Mesothelial cell of epicardium (in vitro differentiated cells): Measurements from ENCODE around the gene MYLK3. TPM values are rescaled to one million over a fixed set of nuclear protein-coding genes. Genes with fewer than 3 reads are reported as not detected.

ENCODE experiments used
- DNase-seq, 2 experiments: peaks; one replicate each; pipeline ENCODE4 v3.0.0; 2021; ENCODE audit warnings: low spot score in 2 of 2; ENCODE audit not compliant: unreplicated experiment in 2 of 2
- H3K27ac Mint-ChIP-seq: 2 replicates; pipeline ENCODE4 v1.8.0; 2021; ENCODE audit warnings: mixed read lengths
- H3K27me3 Mint-ChIP-seq: 2 replicates; pipeline ENCODE4 v1.8.0; 2021; ENCODE audit warnings: low read depth, mixed read lengths
- H3K36me3 Mint-ChIP-seq: 2 replicates; pipeline ENCODE4 v1.8.0; 2021; ENCODE audit warnings: mixed read lengths
- H3K4me1 Mint-ChIP-seq: 2 replicates; pipeline ENCODE4 v1.8.0; 2021; ENCODE audit warnings: mixed read lengths
- H3K4me3 Mint-ChIP-seq: 2 replicates; pipeline ENCODE4 v1.8.0; 2021; ENCODE audit warnings: mild to moderate bottlenecking, moderate library complexity, mixed read lengths
- H3K9me3 Mint-ChIP-seq: 2 replicates; pipeline ENCODE4 v1.8.0; 2021; ENCODE audit warnings: mixed read lengths
- total RNA-seq: library from RNA; stranded (reverse); gene quantifications from 3 replicates; pipeline ENCODE4 v1.2.1, GENCODE V29; 2021
- TF ChIP-seq, protein P1 (sequence below): fragments of 200-600 bp; sonication (generic); IDR thresholded peaks from one replicate; pipeline ENCODE4 v1.5.0; 2021; ENCODE audit warnings: antibody characterized with exemption; ENCODE audit not compliant: unreplicated experiment

MYLK3 gene
- total RNA-seq, 1 donor from 2014 or later: 1.7 TPM

DNA sequence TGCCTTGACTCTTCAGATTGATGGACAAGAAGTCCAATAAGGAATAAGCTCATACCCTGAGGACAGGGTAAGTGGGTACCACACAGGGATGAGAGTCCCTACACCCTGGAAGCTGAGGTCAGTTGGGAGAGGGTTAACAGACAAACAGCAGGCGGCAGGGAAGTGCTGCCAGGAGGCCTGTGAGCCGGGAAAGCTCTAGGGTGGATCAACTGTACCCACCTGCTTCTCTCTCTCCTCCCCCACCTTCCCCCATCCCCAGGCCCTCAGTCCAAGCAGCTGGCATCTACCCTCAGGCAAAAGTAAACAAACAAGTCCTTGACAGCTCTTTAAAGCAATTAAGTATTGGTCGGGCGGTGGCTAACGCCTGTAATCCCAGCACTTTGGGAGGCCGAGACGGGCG, 20.7 kb upstream of the MYLK3 start:
- Mint-ChIP-seq H3K27ac (no peak overlapping the region), H3K27me3 (no peaks in the 10 kb centered on the region), H3K36me3 (no peaks in the 10 kb centered on the region), H3K9me3 (no peaks in the 10 kb centered on the region), H3K4me1 (peaks cover 4% of the 10 kb centered on the region), H3K4me3 (no peak overlapping the region)
- TF ChIP-seq, protein P1, sequence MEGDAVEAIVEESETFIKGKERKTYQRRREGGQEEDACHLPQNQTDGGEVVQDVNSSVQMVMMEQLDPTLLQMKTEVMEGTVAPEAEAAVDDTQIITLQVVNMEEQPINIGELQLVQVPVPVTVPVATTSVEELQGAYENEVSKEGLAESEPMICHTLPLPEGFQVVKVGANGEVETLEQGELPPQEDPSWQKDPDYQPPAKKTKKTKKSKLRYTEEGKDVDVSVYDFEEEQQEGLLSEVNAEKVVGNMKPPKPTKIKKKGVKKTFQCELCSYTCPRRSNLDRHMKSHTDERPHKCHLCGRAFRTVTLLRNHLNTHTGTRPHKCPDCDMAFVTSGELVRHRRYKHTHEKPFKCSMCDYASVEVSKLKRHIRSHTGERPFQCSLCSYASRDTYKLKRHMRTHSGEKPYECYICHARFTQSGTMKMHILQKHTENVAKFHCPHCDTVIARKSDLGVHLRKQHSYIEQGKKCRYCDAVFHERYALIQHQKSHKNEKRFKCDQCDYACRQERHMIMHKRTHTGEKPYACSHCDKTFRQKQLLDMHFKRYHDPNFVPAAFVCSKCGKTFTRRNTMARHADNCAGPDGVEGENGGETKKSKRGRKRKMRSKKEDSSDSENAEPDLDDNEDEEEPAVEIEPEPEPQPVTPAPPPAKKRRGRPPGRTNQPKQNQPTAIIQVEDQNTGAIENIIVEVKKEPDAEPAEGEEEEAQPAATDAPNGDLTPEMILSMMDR: no peak
- DNase-seq: no peak

GRCh38 chr16:46765050-46765449, 16.9 kb upstream of the MYLK3 start:
- TF ChIP-seq, protein P1: no peak
- Mint-ChIP-seq H3K4me3 (no peak overlapping the region), H3K27me3 (no peaks in the 10 kb centered on the region), H3K4me1 (peaks cover 11% of the 10 kb centered on the region), H3K27ac (no peak overlapping the region), H3K36me3 (no peaks in the 10 kb centered on the region), H3K9me3 (no peaks in the 10 kb centered on the region)
- no peak for DNase-seq

- TF ChIP-seq, protein P1: no peak
- no peak overlapping the region for H3K27ac Mint-ChIP-seq
- H3K4me1 Mint-ChIP-seq: peaks cover 15% of the 10 kb centered on the region
- H3K36me3 Mint-ChIP-seq: no peaks in the 10 kb centered on the region
- H3K9me3 Mint-ChIP-seq: no peaks in the 10 kb centered on the region
- no peak for DNase-seq
- H3K27me3 Mint-ChIP-seq: no peaks in the 10 kb centered on the region
- no peak overlapping the region for H3K4me3 Mint-ChIP-seq
Measured at GRCh38 chr16:46763147-46763546, 15.0 kb upstream of the MYLK3 start.

- TF ChIP-seq, protein P1: no peak
- Mint-ChIP-seq H3K9me3 (no peaks in the 10 kb centered on the region), H3K4me1 (peaks cover 16% of the 10 kb centered on the region), H3K36me3 (no peaks in the 10 kb centered on the region), H3K27me3 (no peaks in the 10 kb centered on the region), H3K4me3 (no peak overlapping the region), H3K27ac (no peak overlapping the region)
- no peak for DNase-seq
Measured at GRCh38 chr16:46762583-46762982, 14.4 kb upstream of the MYLK3 start.

DNA sequence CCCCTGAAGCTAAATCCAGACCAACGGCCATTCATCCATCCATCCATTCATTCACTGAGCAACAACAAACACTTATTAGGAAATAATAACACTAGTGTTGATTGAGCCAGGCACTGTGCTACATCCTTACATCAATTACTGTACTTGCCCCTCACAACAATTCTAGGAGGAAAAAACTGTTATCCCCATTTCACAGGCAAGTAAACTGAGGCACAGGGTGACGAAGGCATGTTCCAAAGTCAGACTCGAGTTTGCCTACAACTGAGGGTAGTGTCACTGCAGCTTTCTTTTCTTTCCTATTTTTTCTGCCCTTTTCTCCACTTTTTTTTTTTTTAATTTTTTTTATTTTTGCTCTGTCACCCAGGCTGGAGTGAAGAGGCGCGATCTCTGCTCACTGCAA, 11.2 kb upstream of the MYLK3 start:
- Mint-ChIP-seq H3K4me3 (no peak overlapping the region), H3K36me3 (no peaks in the 10 kb centered on the region), H3K27me3 (no peaks in the 10 kb centered on the region), H3K4me1 (peaks cover 28% of the 10 kb centered on the region), H3K27ac (no peak overlapping the region), H3K9me3 (no peaks in the 10 kb centered on the region)
- no peak for DNase-seq
- TF ChIP-seq, protein P1: no peak
